Progenitor cell of endocrine pancreas (in vitro differentiated cells): ENCODE measurements around the gene GNAL. TPM values are rescaled to one million over a fixed set of nuclear protein-coding genes. Genes with fewer than 3 reads are reported as not detected.
"Not testable (repeated sequence)": the region's sequence is repeated elsewhere in the genome, so short reads cannot be mapped to it uniquely, and the experiment has no call there.

Experiments
- DNase-seq: peaks from one replicate; pipeline ENCODE4 v3.0.0; 2021; ENCODE audit warnings: low spot score; ENCODE audit not compliant: unreplicated experiment
- H3K27ac Mint-ChIP-seq: 2 replicates; pipeline ENCODE4 v1.8.0; 2021; ENCODE audit warnings: mild to moderate bottlenecking, moderate library complexity, mixed read lengths
- H3K27me3 Mint-ChIP-seq: 2 replicates; pipeline ENCODE4 v1.8.0; 2021; ENCODE audit warnings: mixed read lengths
- H3K36me3 Mint-ChIP-seq: 2 replicates; pipeline ENCODE4 v1.8.0; 2022; ENCODE audit warnings: mixed read lengths; ENCODE audit not compliant: insufficient read depth
- H3K4me1 Mint-ChIP-seq: 2 replicates; pipeline ENCODE4 v1.8.0; 2021; ENCODE audit warnings: low read depth, mixed read lengths
- H3K4me3 Mint-ChIP-seq: 2 replicates; pipeline ENCODE4 v1.8.0; 2021; ENCODE audit warnings: low read depth, mild to moderate bottlenecking, moderate library complexity, mixed read lengths
- H3K9me3 Mint-ChIP-seq: 2 replicates; pipeline ENCODE4 v1.8.0; 2021; ENCODE audit warnings: low read depth, mixed read lengths
- total RNA-seq: library from RNA; stranded (reverse); gene quantifications from 2 replicates; pipeline ENCODE4 v1.2.1, GENCODE V29; 2021
- TF ChIP-seq, protein P1 (sequence below): fragments of 200-600 bp; sonication (generic); IDR thresholded peaks from one replicate; pipeline ENCODE4 v1.5.0; 2021; ENCODE audit warnings: antibody characterized with exemption, mild to moderate bottlenecking; ENCODE audit not compliant: unreplicated experiment

Gene GNAL
- total RNA-seq, 1 donor from 2014 or later, result 10.0 TPM

- Mint-ChIP-seq H3K9me3 (no peaks in the 10 kb centered on the region), H3K4me3 (no peak overlapping the region), H3K27me3 (no peaks in the 10 kb centered on the region), H3K4me1 (peaks cover 7% of the 10 kb centered on the region), H3K36me3 (peaks cover 19% of the 10 kb centered on the region), H3K27ac (no peak overlapping the region)
- TF ChIP-seq, protein P1, sequence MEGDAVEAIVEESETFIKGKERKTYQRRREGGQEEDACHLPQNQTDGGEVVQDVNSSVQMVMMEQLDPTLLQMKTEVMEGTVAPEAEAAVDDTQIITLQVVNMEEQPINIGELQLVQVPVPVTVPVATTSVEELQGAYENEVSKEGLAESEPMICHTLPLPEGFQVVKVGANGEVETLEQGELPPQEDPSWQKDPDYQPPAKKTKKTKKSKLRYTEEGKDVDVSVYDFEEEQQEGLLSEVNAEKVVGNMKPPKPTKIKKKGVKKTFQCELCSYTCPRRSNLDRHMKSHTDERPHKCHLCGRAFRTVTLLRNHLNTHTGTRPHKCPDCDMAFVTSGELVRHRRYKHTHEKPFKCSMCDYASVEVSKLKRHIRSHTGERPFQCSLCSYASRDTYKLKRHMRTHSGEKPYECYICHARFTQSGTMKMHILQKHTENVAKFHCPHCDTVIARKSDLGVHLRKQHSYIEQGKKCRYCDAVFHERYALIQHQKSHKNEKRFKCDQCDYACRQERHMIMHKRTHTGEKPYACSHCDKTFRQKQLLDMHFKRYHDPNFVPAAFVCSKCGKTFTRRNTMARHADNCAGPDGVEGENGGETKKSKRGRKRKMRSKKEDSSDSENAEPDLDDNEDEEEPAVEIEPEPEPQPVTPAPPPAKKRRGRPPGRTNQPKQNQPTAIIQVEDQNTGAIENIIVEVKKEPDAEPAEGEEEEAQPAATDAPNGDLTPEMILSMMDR, result no peak
- no peak for DNase-seq
Measured at GRCh38 chr18:11888726-11889125, 199.7 kb downstream of the GNAL start.

- DNase-seq, result no peak
- Mint-ChIP-seq H3K27me3 (no peaks in the 10 kb centered on the region), H3K4me1 (peaks cover 7% of the 10 kb centered on the region), H3K27ac (no peak overlapping the region), H3K36me3 (peaks cover 19% of the 10 kb centered on the region), H3K9me3 (no peaks in the 10 kb centered on the region), H3K4me3 (no peak overlapping the region)
- TF ChIP-seq, protein P1, result no peak
Measured at GRCh38 chr18:11889284-11889683, 200.2 kb downstream of the GNAL start.

GRCh38 chr18:11891737-11892136 lies 202.7 kb downstream of the GNAL start:
- peaks cover 6% of the 10 kb centered on the region for H3K4me1 Mint-ChIP-seq
- no peaks in the 10 kb centered on the region for H3K9me3 Mint-ChIP-seq
- H3K27me3 Mint-ChIP-seq, result no peaks in the 10 kb centered on the region
- H3K36me3 Mint-ChIP-seq, result peaks cover 17% of the 10 kb centered on the region
- TF ChIP-seq, protein P1, result no peak
- H3K4me3 Mint-ChIP-seq, result no peak overlapping the region
- no peak overlapping the region for H3K27ac Mint-ChIP-seq
- no peak for DNase-seq

GRCh38 chr18:11892438-11892837 lies 203.4 kb downstream of the GNAL start:
- not testable (repeated sequence) for H3K4me3 Mint-ChIP-seq, H3K27me3 Mint-ChIP-seq, H3K4me1 Mint-ChIP-seq, H3K27ac Mint-ChIP-seq, H3K9me3 Mint-ChIP-seq, DNase-seq
- H3K36me3 Mint-ChIP-seq, result peaks cover 18% of the 10 kb centered on the region

- TF ChIP-seq, protein P1, result no peak
- no peak overlapping the region for H3K4me3 Mint-ChIP-seq
- DNase-seq, result no peak
- H3K27ac Mint-ChIP-seq, result no peak overlapping the region
- peaks cover 11% of the 10 kb centered on the region for H3K36me3 Mint-ChIP-seq
- peaks cover 11% of the 10 kb centered on the region for H3K4me1 Mint-ChIP-seq
- no peaks in the 10 kb centered on the region for H3K9me3 Mint-ChIP-seq
- no peaks in the 10 kb centered on the region for H3K27me3 Mint-ChIP-seq
Measured at GRCh38 chr18:11897781-11898180, 208.7 kb downstream of the GNAL start.

DNA sequence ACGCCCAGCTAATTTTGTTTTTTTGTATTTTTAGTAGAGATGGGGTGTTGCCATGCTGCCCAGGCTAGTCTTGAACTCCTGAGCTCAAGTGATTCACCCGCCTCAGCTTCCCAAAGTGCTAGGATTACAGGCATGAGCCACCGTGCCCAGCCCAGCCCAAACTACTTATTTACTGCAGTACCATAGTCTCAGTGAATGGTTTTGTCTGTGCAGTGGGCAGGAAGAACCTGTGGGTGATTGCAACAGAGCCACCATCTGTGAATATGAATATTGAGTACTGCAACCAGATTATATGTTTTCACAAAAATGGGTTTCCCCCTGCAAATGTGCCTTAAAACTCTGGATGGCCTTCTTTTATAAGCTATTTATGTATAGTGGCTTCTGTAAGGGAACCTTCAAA lies 210.0 kb downstream of the GNAL start:
- Mint-ChIP-seq H3K27ac (no peak overlapping the region), H3K4me3 (no peak overlapping the region), H3K4me1 (peaks cover 17% of the 10 kb centered on the region), H3K27me3 (no peaks in the 10 kb centered on the region), H3K9me3 (no peaks in the 10 kb centered on the region), H3K36me3 (peaks cover 8% of the 10 kb centered on the region)
- DNase-seq, result no peak
- TF ChIP-seq, protein P1, result no peak
